Large intestine (tissue), 3 donors: ENCODE measurements around the gene ENPP1. TPM values are rescaled to one million over a fixed set of nuclear protein-coding genes. Genes with fewer than 3 reads are reported as not detected.
A peak's percentile ranks its signal among the peaks of the same experiment; 100 is the strongest.
"Not testable (repeated sequence)": the region's sequence is repeated elsewhere in the genome, so short reads cannot be mapped to it uniquely, and the experiment has no call there.

Experiments
- DNase-seq, 2 donors: peaks; one replicate each; pipeline versions ENCODE4 v3.0.0 to v3.0.0-alpha.2; 2013
- H3K27ac ChIP-seq: one replicate; pipeline ENCODE4 v1.5.1; 2013; ENCODE audit warnings: low read length
- H3K27me3 ChIP-seq: 2 replicates; pipeline ENCODE4 v1.6.1; 2013; ENCODE audit warnings: low read length; ENCODE audit not compliant: control insufficient read depth, insufficient read depth
- H3K36me3 ChIP-seq: 2 replicates; pipeline ENCODE4 v1.6.1; 2013; ENCODE audit warnings: low read length; ENCODE audit not compliant: control insufficient read depth, insufficient read depth
- H3K4me1 ChIP-seq: one replicate; pipeline ENCODE4 v1.6.1; 2013; ENCODE audit warnings: low read length; ENCODE audit not compliant: control insufficient read depth, insufficient read depth
- H3K4me3 ChIP-seq: one replicate; pipeline ENCODE4 v1.5.1; 2013; ENCODE audit warnings: low read length
- H3K9me3 ChIP-seq: one replicate; pipeline ENCODE4 v1.6.1; 2013; ENCODE audit warnings: mild to moderate bottlenecking, low read depth, low read length, moderate library complexity; ENCODE audit not compliant: control insufficient read depth
- WGBS: methylation state at CpG from one replicate; pipeline ENCODE4 v1.1.5; 2013; ENCODE audit warnings: low lambda C conversion rate; ENCODE audit not compliant: insufficient coverage; 5-methylcytosine and 5-hydroxymethylcytosine counted together
- polyA plus RNA-seq: library from polyadenylated mRNA; unstranded; fragments of 120-200 nt; gene quantifications from one replicate; pipeline ENCODE4 v1.2.1, GENCODE V29; 2013

The ENPP1 gene
- polyA plus RNA-seq, 1 donor, result 9.5 TPM

DNA sequence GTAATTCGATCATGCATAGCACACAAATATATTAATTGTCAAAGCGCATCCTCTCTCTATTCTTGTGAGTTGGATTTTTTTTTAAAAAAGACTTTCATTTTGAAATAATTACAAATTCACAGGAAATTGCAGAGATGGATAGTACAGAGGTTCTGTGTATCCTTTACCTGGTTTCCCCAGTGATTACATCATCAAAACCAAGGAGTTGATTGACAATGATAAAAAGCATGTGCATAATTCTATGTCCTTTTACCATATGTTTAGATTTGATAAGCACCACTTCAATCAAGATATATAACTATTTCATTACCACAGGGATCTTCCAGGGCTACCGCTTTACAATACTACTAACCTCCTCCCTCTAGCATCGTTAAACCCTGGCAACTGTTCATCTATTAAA, 103.1 kb downstream of the ENPP1 start:
- Histone ChIP-seq H3K27me3 (no peaks in the 10 kb centered on the region), H3K4me1 (no peaks in the 10 kb centered on the region), H3K9me3 (no peaks in the 10 kb centered on the region), H3K27ac (no peak overlapping the region), H3K4me3 (no peak overlapping the region), H3K36me3 (no peaks in the 10 kb centered on the region)
- WGBS, result 100% methylated on average over 2 of the region's 4 CpGs
- no peak for DNase-seq

- H3K4me1 ChIP-seq, result no peaks in the 10 kb centered on the region
- H3K4me3 ChIP-seq, result no peak overlapping the region
- no peaks in the 10 kb centered on the region for H3K36me3 ChIP-seq
- no peaks in the 10 kb centered on the region for H3K27me3 ChIP-seq
- DNase-seq, result no peak
- no peak overlapping the region for H3K27ac ChIP-seq
- no peaks in the 10 kb centered on the region for H3K9me3 ChIP-seq
- 86% methylated on average over 2 of the region's 3 CpGs for WGBS
Measured at GRCh38 chr6:131911951-131912350, 104.1 kb downstream of the ENPP1 start.

- no peak for DNase-seq
- Histone ChIP-seq H3K36me3 (no peaks in the 10 kb centered on the region), H3K27ac (no peak overlapping the region), H3K4me1 (no peaks in the 10 kb centered on the region), H3K4me3 (no peak overlapping the region), H3K27me3 (no peaks in the 10 kb centered on the region), H3K9me3 (no peaks in the 10 kb centered on the region)
- WGBS, result no CpG with 5 or more reads among the region's 1 CpG
Measured at GRCh38 chr6:131914234-131914633, 106.4 kb downstream of the ENPP1 start.

DNA sequence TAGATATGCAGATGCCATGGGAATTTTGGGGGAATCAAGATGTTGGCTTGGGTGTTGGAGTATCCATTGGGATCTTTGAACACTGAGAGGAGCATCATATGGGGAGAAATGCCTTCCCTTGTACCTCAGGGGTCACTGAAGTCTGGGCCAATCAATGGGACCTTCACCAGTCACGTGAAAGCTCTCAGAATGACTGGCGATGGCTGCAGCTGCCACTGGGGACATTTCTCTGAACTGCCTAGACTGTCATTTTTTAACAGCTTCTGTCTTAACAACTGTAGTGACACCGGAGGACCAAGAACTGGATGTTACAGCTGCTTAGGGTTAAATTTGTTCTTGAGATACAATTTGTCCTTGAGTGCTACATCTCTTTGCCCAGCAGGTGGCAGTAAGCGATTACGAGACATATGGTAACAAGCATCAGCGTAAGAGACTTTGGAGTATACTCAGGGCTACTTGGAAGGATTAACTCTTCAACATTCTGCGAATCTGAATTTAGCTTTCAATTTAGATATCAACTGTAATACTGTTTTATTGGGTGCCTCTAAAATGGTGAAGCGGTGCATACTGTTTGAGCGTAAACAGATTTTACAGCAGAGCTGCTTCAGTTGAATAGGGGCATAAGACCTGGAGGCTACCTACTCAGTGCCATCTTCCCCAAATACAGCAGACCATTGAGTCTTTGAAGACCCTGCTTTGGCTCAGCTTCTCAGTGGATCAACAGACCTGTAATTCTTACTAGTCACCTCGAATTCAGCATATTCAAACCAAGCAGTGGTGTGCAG, 107.3 kb downstream of the ENPP1 start:
- no CpG with 5 or more reads among the region's 10 CpGs for WGBS

GRCh38 chr6:131916091-131916796, 108.4 kb downstream of the ENPP1 start:
- WGBS, result no CpG with 5 or more reads among the region's 2 CpGs
- not testable (repeated sequence) for H3K36me3 ChIP-seq

More for the DNA sequence above, 107.3 kb downstream of the ENPP1 start:
- DNase-seq, result peak; percentile 60 to 61
- H3K27me3 ChIP-seq, result no peaks in the 10 kb centered on the region
- no peaks in the 10 kb centered on the region for H3K36me3 ChIP-seq
- H3K4me3 ChIP-seq, result no peak overlapping the region
- no peaks in the 10 kb centered on the region for H3K4me1 ChIP-seq
- H3K27ac ChIP-seq, result no peak overlapping the region
- H3K9me3 ChIP-seq, result no peaks in the 10 kb centered on the region

GRCh38 chr6:131916847-131917246, 109.0 kb downstream of the ENPP1 start:
- Histone ChIP-seq H3K4me3 (no peak overlapping the region), H3K4me1 (no peaks in the 10 kb centered on the region), H3K9me3 (no peaks in the 10 kb centered on the region), H3K36me3 (no peaks in the 10 kb centered on the region), H3K27me3 (no peaks in the 10 kb centered on the region), H3K27ac (no peak overlapping the region)
- 100% methylated on average over 1 of the region's 2 CpGs for WGBS
- DNase-seq, result no peak

More at GRCh38 chr6:131916091-131916796, 108.4 kb downstream of the ENPP1 start:
- not testable (repeated sequence) for H3K27ac ChIP-seq, DNase-seq, H3K9me3 ChIP-seq, H3K4me3 ChIP-seq, H3K4me1 ChIP-seq, H3K27me3 ChIP-seq

DNA sequence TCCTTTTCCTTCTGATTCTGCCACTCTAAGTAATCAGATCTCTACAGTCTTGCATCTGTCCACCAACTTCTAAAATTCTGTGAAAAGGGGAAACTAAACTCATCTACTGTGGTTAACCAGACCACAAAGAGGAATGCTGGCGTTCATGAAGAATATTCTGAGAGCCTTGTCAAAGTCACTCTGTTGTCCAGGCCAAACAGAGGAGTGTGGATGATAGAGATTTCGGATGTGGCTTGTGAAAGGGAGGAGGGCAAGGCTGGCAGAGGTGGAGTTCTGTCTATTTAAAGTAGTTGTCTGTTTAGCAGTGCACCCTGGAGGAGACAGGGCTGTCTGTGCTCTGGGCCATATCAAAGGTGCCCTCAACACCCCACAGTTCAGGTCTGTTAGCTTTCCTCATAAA, 109.5 kb downstream of the ENPP1 start:
- no peak for DNase-seq
- Histone ChIP-seq H3K27ac (no peak overlapping the region), H3K36me3 (no peaks in the 10 kb centered on the region)

DNA sequence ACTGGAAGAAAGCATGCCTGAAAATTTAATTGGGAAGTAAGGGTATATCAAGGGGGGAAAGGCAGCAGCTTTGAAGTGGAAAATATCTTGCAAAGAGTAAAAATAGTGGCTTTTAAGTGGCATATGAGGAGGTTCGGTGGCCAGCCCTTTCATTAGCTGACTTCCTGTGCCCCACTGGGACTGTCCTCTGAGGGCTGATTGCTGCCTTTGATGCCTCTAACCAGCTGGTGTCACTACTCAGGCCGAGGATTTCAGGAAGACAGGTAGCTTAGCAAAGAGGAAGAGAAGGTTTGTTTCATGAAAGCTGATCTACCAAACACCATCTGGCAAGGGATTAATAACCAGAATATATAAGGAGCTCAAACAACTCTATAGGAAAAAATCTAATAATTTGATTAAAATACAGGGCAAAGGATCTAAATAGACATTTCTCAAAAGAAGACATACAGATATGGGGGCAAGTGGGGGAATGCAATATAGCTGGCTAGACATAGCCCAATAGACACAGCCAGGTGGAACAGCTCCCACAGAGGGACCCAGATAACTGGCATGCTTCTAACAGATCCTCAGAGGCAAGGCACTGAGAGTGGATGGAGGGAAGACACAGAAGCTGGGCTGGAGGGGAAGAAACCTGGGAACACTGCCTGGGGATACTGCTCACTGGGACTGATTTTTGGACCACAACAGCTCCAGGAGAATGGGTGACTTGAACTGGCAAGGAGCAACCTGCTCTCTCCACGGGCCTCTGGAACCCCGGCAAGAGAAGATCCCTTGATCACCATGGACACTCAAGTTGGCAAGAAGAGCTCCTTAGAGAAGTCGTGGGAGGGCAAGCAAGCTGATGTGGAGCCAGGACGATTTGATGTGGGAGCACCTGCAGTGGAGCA, 110.2 kb downstream of the ENPP1 start:
- no CpG with 5 or more reads among the region's 6 CpGs for WGBS
- no peaks in the 10 kb centered on the region for H3K36me3 ChIP-seq
- H3K9me3 ChIP-seq, result no peaks in the 10 kb centered on the region
- no peaks in the 10 kb centered on the region for H3K4me1 ChIP-seq
- no peak overlapping the region for H3K4me3 ChIP-seq
- H3K27me3 ChIP-seq, result no peaks in the 10 kb centered on the region
- no peak for DNase-seq
- no peak overlapping the region for H3K27ac ChIP-seq

More for the DNA sequence above, 109.5 kb downstream of the ENPP1 start:
- no CpG with 5 or more reads among the region's 2 CpGs for WGBS
- Histone ChIP-seq H3K4me3 (no peak overlapping the region), H3K27me3 (no peaks in the 10 kb centered on the region), H3K9me3 (no peaks in the 10 kb centered on the region), H3K4me1 (no peaks in the 10 kb centered on the region)

DNA sequence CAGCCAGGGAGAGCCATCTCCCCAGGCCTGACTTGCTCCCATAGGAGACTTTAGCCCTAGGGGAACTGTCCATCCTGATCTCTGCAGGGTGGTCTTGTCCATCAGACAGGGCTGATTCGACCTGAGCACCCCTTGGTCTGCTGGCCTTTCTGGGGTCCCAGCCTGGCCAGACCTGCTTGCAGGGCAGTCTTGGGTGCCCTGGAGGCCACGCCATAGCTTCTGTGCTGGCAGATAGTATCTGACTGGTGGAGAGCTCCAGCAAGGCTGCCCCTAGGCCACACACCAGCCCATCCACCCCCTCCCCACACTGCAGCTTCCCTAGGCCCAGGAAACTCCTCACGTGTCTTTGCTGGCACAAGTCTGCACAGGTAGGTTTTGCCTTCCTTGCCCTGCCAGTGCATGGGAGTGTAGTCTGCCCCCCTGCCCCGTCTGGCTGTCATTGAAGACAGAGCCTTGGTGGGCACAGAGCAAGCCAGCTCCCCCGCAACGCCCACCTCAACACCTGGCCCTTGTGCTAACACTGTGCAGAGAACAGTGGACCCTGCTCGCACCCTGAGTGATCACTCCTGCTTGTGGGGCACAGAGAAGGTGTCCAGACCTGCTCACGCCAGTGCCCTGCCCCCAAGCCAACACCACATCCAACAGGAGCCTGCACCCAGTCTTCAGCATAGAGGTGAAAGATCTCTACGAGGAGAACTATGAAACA, 111.0 kb downstream of the ENPP1 start:
- H3K9me3 ChIP-seq, result no peaks in the 10 kb centered on the region
- no peak for DNase-seq
- WGBS, result no CpG with 5 or more reads among the region's 9 CpGs
- no peaks in the 10 kb centered on the region for H3K4me1 ChIP-seq
- no peaks in the 10 kb centered on the region for H3K36me3 ChIP-seq
- no peak overlapping the region for H3K27ac ChIP-seq
- H3K27me3 ChIP-seq, result no peaks in the 10 kb centered on the region
- H3K4me3 ChIP-seq, result no peak overlapping the region

GRCh38 chr6:131920656-131921055, 112.8 kb downstream of the ENPP1 start:
- no peak overlapping the region for H3K4me3 ChIP-seq
- no peaks in the 10 kb centered on the region for H3K9me3 ChIP-seq
- H3K36me3 ChIP-seq, result no peaks in the 10 kb centered on the region
- H3K27me3 ChIP-seq, result no peaks in the 10 kb centered on the region
- H3K4me1 ChIP-seq, result no peaks in the 10 kb centered on the region
- no peak for DNase-seq
- H3K27ac ChIP-seq, result no peak overlapping the region
- no CpG with 5 or more reads among the region's 3 CpGs for WGBS
